WTC11 (cell line): Measurements from ENCODE around the gene MPC1. TPM values are rescaled to one million over a fixed set of nuclear protein-coding genes. Genes with fewer than 3 reads are reported as not detected.

Source experiments
- CBFB ChIP-seq: sonication (generic); formaldehyde crosslinking; IDR thresholded peaks from 2 replicates; pipeline ENCODE4 v1.8.1; 2022; ENCODE audit warnings: mild to moderate bottlenecking, low read depth, missing genetic modification reagents
- CREB1 ChIP-seq: sonication (generic); formaldehyde crosslinking; IDR thresholded peaks from 2 replicates; pipeline ENCODE4 v1.8.0; 2023; ENCODE audit warnings: mild to moderate bottlenecking, missing genetic modification reagents
- FOXP4 ChIP-seq: sonication (generic); formaldehyde crosslinking; IDR thresholded peaks from 2 replicates; pipeline ENCODE4 v1.8.0; 2022; ENCODE audit warnings: mild to moderate bottlenecking, missing genetic modification reagents
- JAZF1 ChIP-seq: fragments of 250-450 bp; sonication (Bioruptor Pico); IDR thresholded peaks from 2 replicates; pipeline ENCODE4 v1.9.0; 2021; ENCODE audit warnings: moderate library complexity, mild to moderate bottlenecking, inconsistent platforms
- JUN ChIP-seq: sonication (generic); formaldehyde crosslinking; IDR thresholded peaks from 2 replicates; pipeline ENCODE4 v1.8.0; 2023; ENCODE audit warnings: mild to moderate bottlenecking, missing genetic modification reagents
- MAX ChIP-seq: sonication (generic); formaldehyde crosslinking; IDR thresholded peaks from 2 replicates; pipeline ENCODE4 v1.8.0; 2022; ENCODE audit warnings: mild to moderate bottlenecking, missing genetic modification reagents
- MXD4 ChIP-seq: fragments of 250-450 bp; sonication (Bioruptor Pico); IDR thresholded peaks from 2 replicates; pipeline ENCODE4 v1.8.0; 2021; ENCODE audit warnings: mild to moderate bottlenecking, moderate library complexity, borderline replicate concordance
- NR1H2 ChIP-seq: sonication (generic); formaldehyde crosslinking; IDR thresholded peaks from 2 replicates; pipeline ENCODE4 v1.9.0; 2021; ENCODE audit warnings: mild to moderate bottlenecking, moderate library complexity, missing genetic modification reagents
- NR2C2 ChIP-seq: sonication (generic); formaldehyde crosslinking; IDR thresholded peaks from 2 replicates; pipeline ENCODE4 v1.8.0; 2022; ENCODE audit warnings: mild to moderate bottlenecking, missing genetic modification reagents
- OVOL2 ChIP-seq: fragments of 250-450 bp; sonication (Bioruptor Pico); IDR thresholded peaks from 2 replicates; pipeline ENCODE4 v1.9.0; 2021; ENCODE audit warnings: mild to moderate bottlenecking, borderline replicate concordance
- SMAD3 ChIP-seq: sonication (generic); formaldehyde crosslinking; IDR thresholded peaks from 2 replicates; pipeline ENCODE4 v1.8.0; 2022; ENCODE audit warnings: missing genetic modification reagents, mild to moderate bottlenecking, borderline replicate concordance
- TCF7 ChIP-seq: sonication (generic); formaldehyde crosslinking; IDR thresholded peaks from 2 replicates; pipeline ENCODE4 v1.8.0; 2022; ENCODE audit warnings: mild to moderate bottlenecking, low read depth, missing genetic modification reagents, moderate library complexity
- TEAD1 ChIP-seq: sonication (generic); formaldehyde crosslinking; IDR thresholded peaks from 2 replicates; pipeline ENCODE4 v1.8.0; 2022; ENCODE audit warnings: mild to moderate bottlenecking, missing genetic modification reagents
- TP53 ChIP-seq: sonication (generic); formaldehyde crosslinking; IDR thresholded peaks from 2 replicates; pipeline ENCODE4 v1.8.1; 2023; ENCODE audit warnings: mild to moderate bottlenecking, missing genetic modification reagents
- ZBTB43 ChIP-seq: sonication (generic); formaldehyde crosslinking; IDR thresholded peaks from 2 replicates; pipeline ENCODE4 v1.8.1; 2023; ENCODE audit warnings: mild to moderate bottlenecking, missing genetic modification reagents
- ZNF138 ChIP-seq: sonication (generic); formaldehyde crosslinking; conservative IDR thresholded peaks from 2 replicates; pipeline ENCODE4 v1.8.1; 2022; ENCODE audit warnings: mild to moderate bottlenecking, moderate library complexity, missing genetic modification reagents
- ZNF219 ChIP-seq: sonication (generic); formaldehyde crosslinking; IDR thresholded peaks from 2 replicates; pipeline ENCODE4 v1.8.0; 2023; ENCODE audit warnings: missing genetic modification reagents, mild to moderate bottlenecking, borderline replicate concordance
- ZNF232 ChIP-seq: sonication (generic); formaldehyde crosslinking; IDR thresholded peaks from 2 replicates; pipeline ENCODE4 v1.8.0; 2022; ENCODE audit warnings: mild to moderate bottlenecking, missing genetic modification reagents
- ZNF263 ChIP-seq: sonication (generic); formaldehyde crosslinking; IDR thresholded peaks from 2 replicates; pipeline ENCODE4 v1.8.1; 2022; ENCODE audit warnings: low read depth, mild to moderate bottlenecking, moderate library complexity, missing genetic modification reagents
- ZNF317 ChIP-seq: sonication (generic); formaldehyde crosslinking; IDR thresholded peaks from 2 replicates; pipeline ENCODE4 v1.8.1; 2023; ENCODE audit warnings: low read depth, mild to moderate bottlenecking, moderate library complexity, missing genetic modification reagents, borderline replicate concordance
- ZNF396 ChIP-seq: fragments of 250-450 bp; sonication (Bioruptor Pico); IDR thresholded peaks from 2 replicates; pipeline ENCODE4 v1.8.0; 2021; ENCODE audit warnings: mild to moderate bottlenecking, moderate library complexity, borderline replicate concordance
- ZNF423 ChIP-seq: fragments of 250-450 bp; sonication (Bioruptor Pico); IDR thresholded peaks from 2 replicates; pipeline ENCODE4 v2.1.2; 2022; ENCODE audit warnings: mild to moderate bottlenecking, moderate library complexity
- total RNA-seq: library from RNA; stranded (reverse); gene quantifications from 3 replicates; pipeline ENCODE4 v1.2.3, GENCODE V29; 2021
- TF ChIP-seq, protein P1 (sequence below): sonication (generic); formaldehyde crosslinking; IDR thresholded peaks from 2 replicates; pipeline ENCODE4 v1.8.1; 2023; ENCODE audit warnings: mild to moderate bottlenecking, missing genetic modification reagents, moderate library complexity
- TF ChIP-seq, protein P2 (sequence below): sonication (generic); formaldehyde crosslinking; conservative IDR thresholded peaks from 2 replicates; pipeline ENCODE4 v1.8.1; 2023; ENCODE audit warnings: mild to moderate bottlenecking, low read depth, missing genetic modification reagents, moderate library complexity
- TF ChIP-seq, protein P3 (sequence below): sonication (generic); formaldehyde crosslinking; IDR thresholded peaks from 2 replicates; pipeline ENCODE4 v1.8.0; 2022; ENCODE audit warnings: missing genetic modification reagents
- TF ChIP-seq, protein P4 (sequence below): sonication (generic); formaldehyde crosslinking; IDR thresholded peaks from 2 replicates; pipeline ENCODE4 v1.8.1; 2023; ENCODE audit warnings: mild to moderate bottlenecking, missing genetic modification reagents

The MPC1 gene
- total RNA-seq, 1 experiment from 2014 or later: 10.7 TPM

DNA sequence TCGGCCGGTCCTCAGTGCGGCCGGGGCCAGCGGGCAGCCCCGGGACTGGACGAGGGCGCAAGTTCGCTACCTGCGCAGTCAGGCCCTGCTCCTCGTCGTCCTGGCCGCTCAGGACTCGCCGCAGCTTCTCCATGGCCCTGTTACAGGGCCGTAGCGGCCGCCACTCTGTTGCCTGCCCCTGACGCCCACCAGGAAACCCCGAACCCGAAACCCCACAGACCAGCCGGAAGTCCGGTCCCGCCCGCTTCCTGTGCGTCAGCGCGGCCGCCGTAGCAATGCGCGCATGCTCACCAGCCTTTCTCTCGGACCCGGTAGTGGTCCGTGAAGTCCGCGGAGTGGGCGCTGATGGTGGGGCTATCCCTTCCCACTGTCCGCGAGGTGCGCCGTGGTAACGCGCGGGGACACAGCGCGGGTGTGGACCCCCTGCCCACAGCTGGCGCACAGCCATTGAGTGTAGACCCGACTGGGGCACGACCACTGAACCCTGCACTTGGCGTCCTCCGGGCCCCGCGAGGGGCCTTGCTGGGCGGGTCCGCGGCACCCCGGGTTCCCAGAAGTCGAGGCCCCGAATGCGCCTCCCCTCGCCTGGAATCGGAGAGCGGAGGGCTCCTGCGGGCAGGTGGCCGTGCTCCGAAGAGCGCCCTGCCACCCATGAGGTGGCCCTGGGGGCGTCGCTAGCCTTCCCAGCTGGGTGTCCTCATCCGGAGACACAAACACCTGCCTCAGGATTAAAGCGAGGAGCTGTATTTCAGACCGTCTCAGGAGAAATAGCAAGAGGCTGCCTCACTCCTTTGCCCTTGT, 40.2 kb downstream of the MPC1 start, which contains the start of gene SFT2D1 (continued):
- TF ChIP-seq FOXP4 (peak; percentile 83; the same call in 1 of the 2 replicates), JAZF1 (CRISPR knock-in tag) (no peak), TP53 (CRISPR knock-in tag) (no peak), CBFB (CRISPR knock-in tag) (peak; percentile 46; the same call in 1 of the 2 replicates), JUN (CRISPR knock-in tag) (no peak), NR2C2 (CRISPR knock-in tag) (no peak), MAX (CRISPR knock-in tag) (peak; percentile 75), ZNF396 (CRISPR knock-in tag) (no peak), OVOL2 (no peak), NR1H2 (CRISPR knock-in tag) (no peak), ZNF138 (CRISPR knock-in tag) (no peak), ZNF219 (no peak), MXD4 (CRISPR knock-in tag) (no peak), ZNF423 (CRISPR knock-in tag) (no peak), TEAD1 (peak; percentile 47; the same call in 1 of the 2 replicates), CREB1 (CRISPR knock-in tag) (no peak), ZNF263 (CRISPR knock-in tag) (no peak), ZBTB43 (0 out of 2 replicates have a peak, but pooled peaks have one; percentile 83), ZNF232 (CRISPR knock-in tag) (peak; percentile 91), SMAD3 (CRISPR knock-in tag) (peak; percentile 36; the same call in 1 of the 2 replicates), TCF7 (no peak), ZNF317 (CRISPR knock-in tag) (no peak)
- TF ChIP-seq, protein P1, sequence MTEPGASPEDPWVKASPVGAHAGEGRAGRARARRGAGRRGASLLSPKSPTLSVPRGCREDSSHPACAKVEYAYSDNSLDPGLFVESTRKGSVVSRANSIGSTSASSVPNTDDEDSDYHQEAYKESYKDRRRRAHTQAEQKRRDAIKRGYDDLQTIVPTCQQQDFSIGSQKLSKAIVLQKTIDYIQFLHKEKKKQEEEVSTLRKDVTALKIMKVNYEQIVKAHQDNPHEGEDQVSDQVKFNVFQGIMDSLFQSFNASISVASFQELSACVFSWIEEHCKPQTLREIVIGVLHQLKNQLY (CRISPR knock-in tag): no peak
- TF ChIP-seq, protein P2, sequence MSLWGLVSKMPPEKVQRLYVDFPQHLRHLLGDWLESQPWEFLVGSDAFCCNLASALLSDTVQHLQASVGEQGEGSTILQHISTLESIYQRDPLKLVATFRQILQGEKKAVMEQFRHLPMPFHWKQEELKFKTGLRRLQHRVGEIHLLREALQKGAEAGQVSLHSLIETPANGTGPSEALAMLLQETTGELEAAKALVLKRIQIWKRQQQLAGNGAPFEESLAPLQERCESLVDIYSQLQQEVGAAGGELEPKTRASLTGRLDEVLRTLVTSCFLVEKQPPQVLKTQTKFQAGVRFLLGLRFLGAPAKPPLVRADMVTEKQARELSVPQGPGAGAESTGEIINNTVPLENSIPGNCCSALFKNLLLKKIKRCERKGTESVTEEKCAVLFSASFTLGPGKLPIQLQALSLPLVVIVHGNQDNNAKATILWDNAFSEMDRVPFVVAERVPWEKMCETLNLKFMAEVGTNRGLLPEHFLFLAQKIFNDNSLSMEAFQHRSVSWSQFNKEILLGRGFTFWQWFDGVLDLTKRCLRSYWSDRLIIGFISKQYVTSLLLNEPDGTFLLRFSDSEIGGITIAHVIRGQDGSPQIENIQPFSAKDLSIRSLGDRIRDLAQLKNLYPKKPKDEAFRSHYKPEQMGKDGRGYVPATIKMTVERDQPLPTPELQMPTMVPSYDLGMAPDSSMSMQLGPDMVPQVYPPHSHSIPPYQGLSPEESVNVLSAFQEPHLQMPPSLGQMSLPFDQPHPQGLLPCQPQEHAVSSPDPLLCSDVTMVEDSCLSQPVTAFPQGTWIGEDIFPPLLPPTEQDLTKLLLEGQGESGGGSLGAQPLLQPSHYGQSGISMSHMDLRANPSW: no peak
- TF ChIP-seq, protein P3, sequence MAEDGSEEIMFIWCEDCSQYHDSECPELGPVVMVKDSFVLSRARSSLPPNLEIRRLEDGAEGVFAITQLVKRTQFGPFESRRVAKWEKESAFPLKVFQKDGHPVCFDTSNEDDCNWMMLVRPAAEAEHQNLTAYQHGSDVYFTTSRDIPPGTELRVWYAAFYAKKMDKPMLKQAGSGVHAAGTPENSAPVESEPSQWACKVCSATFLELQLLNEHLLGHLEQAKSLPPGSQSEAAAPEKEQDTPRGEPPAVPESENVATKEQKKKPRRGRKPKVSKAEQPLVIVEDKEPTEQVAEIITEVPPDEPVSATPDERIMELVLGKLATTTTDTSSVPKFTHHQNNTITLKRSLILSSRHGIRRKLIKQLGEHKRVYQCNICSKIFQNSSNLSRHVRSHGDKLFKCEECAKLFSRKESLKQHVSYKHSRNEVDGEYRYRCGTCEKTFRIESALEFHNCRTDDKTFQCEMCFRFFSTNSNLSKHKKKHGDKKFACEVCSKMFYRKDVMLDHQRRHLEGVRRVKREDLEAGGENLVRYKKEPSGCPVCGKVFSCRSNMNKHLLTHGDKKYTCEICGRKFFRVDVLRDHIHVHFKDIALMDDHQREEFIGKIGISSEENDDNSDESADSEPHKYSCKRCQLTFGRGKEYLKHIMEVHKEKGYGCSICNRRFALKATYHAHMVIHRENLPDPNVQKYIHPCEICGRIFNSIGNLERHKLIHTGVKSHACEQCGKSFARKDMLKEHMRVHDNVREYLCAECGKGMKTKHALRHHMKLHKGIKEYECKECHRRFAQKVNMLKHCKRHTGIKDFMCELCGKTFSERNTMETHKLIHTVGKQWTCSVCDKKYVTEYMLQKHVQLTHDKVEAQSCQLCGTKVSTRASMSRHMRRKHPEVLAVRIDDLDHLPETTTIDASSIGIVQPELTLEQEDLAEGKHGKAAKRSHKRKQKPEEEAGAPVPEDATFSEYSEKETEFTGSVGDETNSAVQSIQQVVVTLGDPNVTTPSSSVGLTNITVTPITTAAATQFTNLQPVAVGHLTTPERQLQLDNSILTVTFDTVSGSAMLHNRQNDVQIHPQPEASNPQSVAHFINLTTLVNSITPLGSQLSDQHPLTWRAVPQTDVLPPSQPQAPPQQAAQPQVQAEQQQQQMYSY (CRISPR knock-in tag): no peak; the same call in 1 of the 2 replicates
- TF ChIP-seq, protein P4, sequence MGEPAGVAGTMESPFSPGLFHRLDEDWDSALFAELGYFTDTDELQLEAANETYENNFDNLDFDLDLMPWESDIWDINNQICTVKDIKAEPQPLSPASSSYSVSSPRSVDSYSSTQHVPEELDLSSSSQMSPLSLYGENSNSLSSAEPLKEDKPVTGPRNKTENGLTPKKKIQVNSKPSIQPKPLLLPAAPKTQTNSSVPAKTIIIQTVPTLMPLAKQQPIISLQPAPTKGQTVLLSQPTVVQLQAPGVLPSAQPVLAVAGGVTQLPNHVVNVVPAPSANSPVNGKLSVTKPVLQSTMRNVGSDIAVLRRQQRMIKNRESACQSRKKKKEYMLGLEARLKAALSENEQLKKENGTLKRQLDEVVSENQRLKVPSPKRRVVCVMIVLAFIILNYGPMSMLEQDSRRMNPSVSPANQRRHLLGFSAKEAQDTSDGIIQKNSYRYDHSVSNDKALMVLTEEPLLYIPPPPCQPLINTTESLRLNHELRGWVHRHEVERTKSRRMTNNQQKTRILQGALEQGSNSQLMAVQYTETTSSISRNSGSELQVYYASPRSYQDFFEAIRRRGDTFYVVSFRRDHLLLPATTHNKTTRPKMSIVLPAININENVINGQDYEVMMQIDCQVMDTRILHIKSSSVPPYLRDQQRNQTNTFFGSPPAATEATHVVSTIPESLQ (CRISPR knock-in tag): 0 out of 2 replicates have a peak, but pooled peaks have one; percentile 38
